Measurements from ENCODE around the gene DBN1. TPM values are rescaled to one million over a fixed set of nuclear protein-coding genes. Genes with fewer than 3 reads are reported as not detected.

Gene DBN1
- total and polyA plus RNA-seq, 2 experiments from 2014 or later: 106 to 290 TPM

DNA sequence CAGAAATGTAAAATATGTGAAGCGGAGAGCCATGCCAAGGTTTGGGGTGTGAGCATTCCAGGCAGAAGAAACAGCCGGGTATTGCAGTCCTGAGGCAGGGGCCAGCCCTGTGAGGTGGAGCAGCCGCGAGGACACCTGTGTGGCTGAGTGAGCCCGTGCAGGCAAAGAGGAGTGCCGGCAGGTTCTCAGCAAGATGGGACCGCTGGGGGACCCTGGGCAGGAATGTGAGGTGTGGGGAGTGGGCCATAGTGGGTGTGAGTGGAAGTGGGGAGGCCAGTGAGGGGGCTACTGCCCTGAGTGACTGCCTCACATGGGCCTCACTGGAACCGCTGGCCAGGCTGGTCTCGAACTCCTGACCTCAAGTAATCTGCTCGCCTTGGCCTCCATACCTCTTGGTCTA is 35.0 kb downstream of the DBN1 start (continued):
- TF ChIP-seq ZNF331 (CRISPR knock-in tag; IDR thresholded peaks at IDR 0.05; ENCODE audit: low read depth) (no peak), JUNB (IDR thresholded peaks at IDR 0.05; ENCODE audit: unreplicated experiment) (no peak), CREB1 (CRISPR knock-in tag; IDR thresholded peaks at IDR 0.05; ENCODE audit: low read depth) (no peak), ZNF114 (CRISPR knock-in tag; IDR thresholded peaks at IDR 0.05) (no peak), STAT1 (IDR thresholded peaks at IDR 0.05; ENCODE audit: unreplicated experiment) (no peak)
- TF ChIP-seq, protein P1, sequence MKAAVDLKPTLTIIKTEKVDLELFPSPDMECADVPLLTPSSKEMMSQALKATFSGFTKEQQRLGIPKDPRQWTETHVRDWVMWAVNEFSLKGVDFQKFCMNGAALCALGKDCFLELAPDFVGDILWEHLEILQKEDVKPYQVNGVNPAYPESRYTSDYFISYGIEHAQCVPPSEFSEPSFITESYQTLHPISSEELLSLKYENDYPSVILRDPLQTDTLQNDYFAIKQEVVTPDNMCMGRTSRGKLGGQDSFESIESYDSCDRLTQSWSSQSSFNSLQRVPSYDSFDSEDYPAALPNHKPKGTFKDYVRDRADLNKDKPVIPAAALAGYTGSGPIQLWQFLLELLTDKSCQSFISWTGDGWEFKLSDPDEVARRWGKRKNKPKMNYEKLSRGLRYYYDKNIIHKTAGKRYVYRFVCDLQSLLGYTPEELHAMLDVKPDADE (IDR thresholded peaks at IDR 0.05): no peak
- TF ChIP-seq, protein P2, sequence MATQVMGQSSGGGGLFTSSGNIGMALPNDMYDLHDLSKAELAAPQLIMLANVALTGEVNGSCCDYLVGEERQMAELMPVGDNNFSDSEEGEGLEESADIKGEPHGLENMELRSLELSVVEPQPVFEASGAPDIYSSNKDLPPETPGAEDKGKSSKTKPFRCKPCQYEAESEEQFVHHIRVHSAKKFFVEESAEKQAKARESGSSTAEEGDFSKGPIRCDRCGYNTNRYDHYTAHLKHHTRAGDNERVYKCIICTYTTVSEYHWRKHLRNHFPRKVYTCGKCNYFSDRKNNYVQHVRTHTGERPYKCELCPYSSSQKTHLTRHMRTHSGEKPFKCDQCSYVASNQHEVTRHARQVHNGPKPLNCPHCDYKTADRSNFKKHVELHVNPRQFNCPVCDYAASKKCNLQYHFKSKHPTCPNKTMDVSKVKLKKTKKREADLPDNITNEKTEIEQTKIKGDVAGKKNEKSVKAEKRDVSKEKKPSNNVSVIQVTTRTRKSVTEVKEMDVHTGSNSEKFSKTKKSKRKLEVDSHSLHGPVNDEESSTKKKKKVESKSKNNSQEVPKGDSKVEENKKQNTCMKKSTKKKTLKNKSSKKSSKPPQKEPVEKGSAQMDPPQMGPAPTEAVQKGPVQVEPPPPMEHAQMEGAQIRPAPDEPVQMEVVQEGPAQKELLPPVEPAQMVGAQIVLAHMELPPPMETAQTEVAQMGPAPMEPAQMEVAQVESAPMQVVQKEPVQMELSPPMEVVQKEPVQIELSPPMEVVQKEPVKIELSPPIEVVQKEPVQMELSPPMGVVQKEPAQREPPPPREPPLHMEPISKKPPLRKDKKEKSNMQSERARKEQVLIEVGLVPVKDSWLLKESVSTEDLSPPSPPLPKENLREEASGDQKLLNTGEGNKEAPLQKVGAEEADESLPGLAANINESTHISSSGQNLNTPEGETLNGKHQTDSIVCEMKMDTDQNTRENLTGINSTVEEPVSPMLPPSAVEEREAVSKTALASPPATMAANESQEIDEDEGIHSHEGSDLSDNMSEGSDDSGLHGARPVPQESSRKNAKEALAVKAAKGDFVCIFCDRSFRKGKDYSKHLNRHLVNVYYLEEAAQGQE (IDR thresholded peaks at IDR 0.05; ENCODE audit: unreplicated experiment): no peak

DNA sequence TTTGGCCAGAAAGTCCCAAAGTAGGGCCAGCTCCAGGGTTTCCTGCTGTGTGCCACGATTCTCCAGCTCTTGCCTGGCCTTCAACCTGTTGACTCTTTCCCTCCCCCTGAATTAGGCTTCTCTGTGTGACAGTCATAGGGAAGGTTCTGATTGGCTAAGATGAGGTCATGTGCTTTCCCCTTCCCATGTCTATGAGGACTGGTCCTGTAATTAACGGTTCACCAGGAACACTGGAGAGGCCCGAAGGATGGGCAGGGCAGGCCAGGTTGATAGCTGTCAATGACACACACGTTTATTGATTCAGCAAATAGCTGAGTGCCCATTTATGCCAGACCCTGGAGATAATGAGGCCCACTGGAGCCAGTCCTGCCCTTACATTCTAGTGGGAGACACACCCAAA is 35.8 kb downstream of the DBN1 start:
- Mint-ChIP-seq H3K27ac (no peak overlapping the region), H3K4me3 (no peak overlapping the region; the same call in 2 of the 3 replicates), H3K4me1 (peaks cover 9% of the 10 kb centered on the region), H3K27me3 (ENCODE audit: insufficient read depth, low read depth, poor library complexity) (peaks cover 9% of the 10 kb centered on the region), H3K9me3 (peaks cover 4% of the 10 kb centered on the region; the same call in 1 of the 3 replicates), H3K36me3 (ENCODE audit: low read depth) (peaks cover 60% of the 10 kb centered on the region)
- no peaks in the 10 kb centered on the region for H3K27me3 ChIP-seq (ENCODE audit: insufficient read depth)
- DNase-seq (ENCODE audit: low spot score) (no peak), ATAC-seq (no peak)
- no peaks in the 10 kb centered on the region for H4K20me1 ChIP-seq (replicated peaks; ENCODE audit: insufficient read depth)
- H3K79me2 ChIP-seq (replicated peaks; ENCODE audit: insufficient read depth): no peaks in the 10 kb centered on the region
- peaks cover 3% of the 10 kb centered on the region; the same call in 1 of the 2 replicates for H3K36me3 ChIP-seq (ENCODE audit: insufficient read depth)
- H3K4me1 ChIP-seq (ENCODE audit: insufficient read depth): 0 out of 2 replicates have a peak, but pooled peaks cover 3% of the 10 kb centered on the region
- H2AFZ ChIP-seq: no peak overlapping the region
- no peak overlapping the region for H3K4me3 ChIP-seq
- H3K9me2 ChIP-seq (ENCODE audit: insufficient read depth): no peaks in the 10 kb centered on the region
- H3K4me2 ChIP-seq: no peak overlapping the region
- H3F3A ChIP-seq (replicated peaks; ENCODE audit: low read depth): peaks cover 7% of the 10 kb centered on the region; the same call in 1 of the 2 replicates
- no peak overlapping the region for H3K27ac ChIP-seq (ENCODE audit: low read depth)
- TF ChIP-seq CREB1 (CRISPR knock-in tag; IDR thresholded peaks at IDR 0.05; ENCODE audit: low read depth): no peak
- TF ChIP-seq EZH2 (IDR thresholded peaks at IDR 0.05; ENCODE audit: low read depth, unreplicated experiment): no peak
- TF ChIP-seq, protein P3, sequence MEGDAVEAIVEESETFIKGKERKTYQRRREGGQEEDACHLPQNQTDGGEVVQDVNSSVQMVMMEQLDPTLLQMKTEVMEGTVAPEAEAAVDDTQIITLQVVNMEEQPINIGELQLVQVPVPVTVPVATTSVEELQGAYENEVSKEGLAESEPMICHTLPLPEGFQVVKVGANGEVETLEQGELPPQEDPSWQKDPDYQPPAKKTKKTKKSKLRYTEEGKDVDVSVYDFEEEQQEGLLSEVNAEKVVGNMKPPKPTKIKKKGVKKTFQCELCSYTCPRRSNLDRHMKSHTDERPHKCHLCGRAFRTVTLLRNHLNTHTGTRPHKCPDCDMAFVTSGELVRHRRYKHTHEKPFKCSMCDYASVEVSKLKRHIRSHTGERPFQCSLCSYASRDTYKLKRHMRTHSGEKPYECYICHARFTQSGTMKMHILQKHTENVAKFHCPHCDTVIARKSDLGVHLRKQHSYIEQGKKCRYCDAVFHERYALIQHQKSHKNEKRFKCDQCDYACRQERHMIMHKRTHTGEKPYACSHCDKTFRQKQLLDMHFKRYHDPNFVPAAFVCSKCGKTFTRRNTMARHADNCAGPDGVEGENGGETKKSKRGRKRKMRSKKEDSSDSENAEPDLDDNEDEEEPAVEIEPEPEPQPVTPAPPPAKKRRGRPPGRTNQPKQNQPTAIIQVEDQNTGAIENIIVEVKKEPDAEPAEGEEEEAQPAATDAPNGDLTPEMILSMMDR (conservative IDR thresholded peaks at IDR 0.05; ENCODE audit: low read depth in 2 of 2): no peak
- TF ChIP-seq JUNB (IDR thresholded peaks at IDR 0.05; ENCODE audit: unreplicated experiment): no peak
- TF ChIP-seq ZNF114 (CRISPR knock-in tag; IDR thresholded peaks at IDR 0.05): no peak
- TF ChIP-seq, protein P2 (IDR thresholded peaks at IDR 0.05; ENCODE audit: unreplicated experiment): no peak
- TF ChIP-seq POLR2AphosphoS5 (IDR thresholded peaks at IDR 0.05; ENCODE audit: low read depth): no peak
- TF ChIP-seq STAT1 (IDR thresholded peaks at IDR 0.05; ENCODE audit: unreplicated experiment): no peak
- TF ChIP-seq, protein P1 (IDR thresholded peaks at IDR 0.05): no peak
- no peak for TF ChIP-seq ZNF331 (CRISPR knock-in tag; IDR thresholded peaks at IDR 0.05; ENCODE audit: low read depth)
- TF ChIP-seq EZH2phosphoT487 (IDR thresholded peaks at IDR 0.05; ENCODE audit: unreplicated experiment): no peak
- no peak for TF ChIP-seq NANOG (IDR thresholded peaks at IDR 0.05; ENCODE audit: borderline replicate concordance)
